Stimulated activated CD8-positive, alpha-beta memory T cell treated with anti-CD3 and anti-CD28 coated beads, Interleukin-15, amount 100 ng/mL, for 24 hours (primary cell): ENCODE data around the gene MEIKIN.
A peak's percentile ranks its signal among the peaks of the same experiment; 100 is the strongest.
"Not testable (repeated sequence)": the region's sequence is repeated elsewhere in the genome, so short reads cannot be mapped to it uniquely, and the experiment has no call there.

Experiments used
- DNase-seq: peaks from one replicate; pipeline ENCODE4 v3.0.0-alpha.2; 2020; ENCODE audit warnings: low read depth

Gene MEIKIN

DNA sequence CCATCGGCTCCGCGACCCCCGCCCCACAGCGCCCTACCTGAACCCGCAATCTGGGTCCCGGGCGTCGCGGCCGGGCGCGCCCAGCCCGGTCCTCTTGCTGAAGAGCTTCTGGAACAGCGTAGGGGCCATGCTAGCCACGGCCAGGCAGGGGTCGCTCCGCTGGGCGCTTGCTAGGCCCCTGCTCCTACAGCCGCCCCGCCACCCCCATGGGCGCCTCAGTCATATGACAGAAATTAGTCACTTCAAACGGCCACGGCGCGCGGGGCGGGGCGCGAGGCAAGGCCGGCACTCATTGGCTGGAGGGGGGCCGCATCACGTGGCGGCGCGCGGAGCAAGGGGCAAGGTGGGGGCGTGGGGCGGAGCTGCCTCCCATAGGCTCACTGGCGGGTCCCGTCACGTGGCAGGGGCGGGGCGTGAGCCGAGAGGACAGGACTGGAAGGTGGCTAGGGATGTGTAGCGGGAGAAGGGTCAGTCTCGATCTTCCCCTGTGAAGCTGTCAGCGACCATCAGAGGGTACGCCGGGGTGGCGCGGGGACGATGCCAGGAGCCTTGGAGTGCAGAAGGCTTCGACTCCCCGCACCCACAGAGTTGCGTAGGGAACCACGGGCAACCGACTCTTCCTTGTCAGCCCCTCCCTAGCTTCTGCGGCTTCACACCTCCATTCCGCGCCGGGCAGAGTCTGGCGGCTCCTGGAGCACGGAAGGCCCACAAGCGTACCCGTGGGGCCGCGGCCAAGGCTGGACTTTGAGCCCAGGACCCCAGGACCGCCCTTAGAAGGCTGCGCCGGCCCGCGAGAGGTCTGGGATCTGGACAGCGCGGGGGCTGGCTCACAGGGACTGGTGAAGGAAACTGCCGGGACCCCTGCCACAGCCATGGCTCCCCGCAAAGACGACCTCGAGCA, 148.4 kb downstream of the MEIKIN start, which contains the start of gene FNIP1:
TSS of gene FNIP1 (minus strand) at position 225 of the 901 bp plus-strand sequence. CDS start at position 129, 96 bp downstream.
- DNase-seq, result peak; percentile 95

- DNase-seq, result peak; percentile 9
Measured at GRCh38 chr5:131795879-131796792, 149.3 kb downstream of the MEIKIN start.

DNA sequence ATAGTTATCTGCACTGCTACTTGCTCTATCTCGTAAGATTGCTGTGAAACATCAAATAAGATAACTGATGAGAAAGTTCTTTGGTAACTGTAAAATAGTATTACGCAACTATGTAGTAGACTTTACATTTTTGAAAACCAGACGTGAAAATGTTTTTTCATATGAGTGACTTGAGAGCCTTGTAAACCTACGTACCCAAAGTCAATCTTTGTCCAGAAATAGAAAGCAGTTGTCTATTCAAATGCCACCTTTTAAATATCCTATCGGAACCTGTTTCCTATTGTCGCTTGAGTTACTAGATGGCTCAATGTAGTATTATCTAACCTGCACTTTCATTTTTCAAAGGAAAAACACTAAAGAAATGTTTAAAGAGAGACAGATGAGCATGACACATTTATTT, 150.2 kb downstream of the MEIKIN start:
- DNase-seq, result no peak

DNA sequence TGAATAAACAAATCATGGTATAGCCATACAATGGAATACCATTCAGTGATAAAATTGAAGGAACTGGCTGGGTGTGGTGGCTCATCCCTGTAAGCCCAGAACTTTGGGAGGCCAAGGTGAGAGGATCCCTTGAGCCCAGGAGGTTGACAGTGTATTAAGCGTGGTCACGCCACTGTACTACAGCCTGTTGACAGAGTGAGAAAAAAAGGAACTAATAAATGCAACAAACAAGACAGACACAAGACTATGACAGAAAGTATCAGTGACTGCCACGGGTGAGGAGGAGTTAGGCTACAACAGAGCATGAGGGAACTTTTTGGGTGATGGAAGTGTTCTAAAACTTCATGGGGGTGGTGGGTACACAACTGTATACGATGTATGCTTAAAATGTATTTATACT, 150.9 kb downstream of the MEIKIN start:
- DNase-seq, result no peak

GRCh38 chr5:131792896-131793295, 152.6 kb downstream of the MEIKIN start:
- no peak for DNase-seq

DNA sequence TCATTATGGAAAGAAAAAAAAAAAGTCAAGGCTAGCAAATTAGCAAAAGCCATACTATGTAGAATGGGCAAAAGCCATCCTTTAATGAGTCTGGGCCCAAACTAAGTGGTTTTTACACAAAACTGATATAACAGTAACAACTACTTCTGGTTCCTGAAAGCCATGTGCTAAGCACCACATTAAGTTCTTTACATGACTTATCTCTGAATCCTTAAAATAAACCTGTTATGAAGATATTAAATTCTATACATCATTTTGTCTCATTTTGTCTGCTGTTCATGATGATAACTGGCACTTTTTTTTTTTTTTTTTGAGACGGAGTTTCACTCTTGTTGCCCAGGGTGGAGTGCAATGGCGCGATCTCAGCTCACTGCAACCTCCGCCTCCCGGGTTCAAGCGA, 153.6 kb downstream of the MEIKIN start:
- DNase-seq, result no peak

GRCh38 chr5:131790550-131790949, 154.9 kb downstream of the MEIKIN start:
- no peak for DNase-seq

DNA sequence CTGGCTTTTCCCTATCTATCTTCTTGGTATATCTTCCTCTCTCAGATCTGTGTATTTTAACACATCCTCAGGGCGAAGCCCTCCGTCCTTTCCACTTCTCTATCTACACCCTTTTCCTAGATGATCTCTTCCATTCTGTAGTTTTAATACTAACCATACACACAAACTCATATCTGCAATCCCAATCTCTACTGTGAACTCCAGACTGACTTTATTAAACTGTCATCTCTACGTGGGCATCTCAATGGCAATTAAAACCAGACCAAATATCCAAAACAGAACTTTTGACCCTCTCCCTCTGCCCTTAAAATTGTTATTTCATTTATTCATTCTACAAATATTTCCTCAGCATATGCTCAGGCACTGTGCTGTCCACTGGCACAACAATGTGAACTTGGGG, 155.7 kb downstream of the MEIKIN start:
- no peak for DNase-seq

- DNase-seq, result no peak
Measured at GRCh38 chr5:131787736-131788135, 157.7 kb downstream of the MEIKIN start.

DNA sequence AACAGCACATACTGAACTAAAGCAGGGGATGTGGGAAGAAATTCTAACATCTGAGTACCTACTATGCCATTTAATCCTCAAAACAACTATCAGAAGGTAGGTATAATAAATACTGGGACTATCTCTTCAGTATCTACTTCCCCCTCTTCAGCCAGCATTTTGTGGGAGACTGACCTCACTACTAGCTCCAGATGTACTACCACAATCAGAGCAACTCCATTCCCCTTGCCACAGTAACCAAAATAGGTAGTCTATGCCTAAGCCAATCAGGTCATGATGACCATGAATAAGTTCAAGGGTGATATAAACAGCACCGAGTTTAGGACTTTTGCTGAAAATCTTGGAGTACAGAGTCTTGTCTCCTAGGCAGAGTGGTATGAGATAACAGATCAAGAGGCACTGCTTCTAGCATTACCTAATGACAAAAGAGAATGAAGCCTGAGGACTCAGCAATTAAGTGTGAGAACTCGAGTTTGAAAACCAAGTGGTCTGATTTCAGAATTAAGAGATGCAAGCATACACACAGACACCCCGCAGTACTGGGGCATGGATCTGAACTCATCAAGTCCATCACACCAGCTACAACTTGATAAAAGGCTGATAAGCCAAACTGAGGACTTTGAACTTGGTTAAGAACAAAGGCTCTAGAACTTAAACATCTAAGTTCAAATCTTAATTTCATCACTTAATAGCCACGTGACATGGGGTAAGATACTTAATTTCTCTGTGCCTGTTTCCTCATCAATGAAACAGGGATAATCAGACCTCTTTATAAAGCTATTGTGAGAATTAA, 158.4 kb downstream of the MEIKIN start:
- DNase-seq, result no peak

DNA sequence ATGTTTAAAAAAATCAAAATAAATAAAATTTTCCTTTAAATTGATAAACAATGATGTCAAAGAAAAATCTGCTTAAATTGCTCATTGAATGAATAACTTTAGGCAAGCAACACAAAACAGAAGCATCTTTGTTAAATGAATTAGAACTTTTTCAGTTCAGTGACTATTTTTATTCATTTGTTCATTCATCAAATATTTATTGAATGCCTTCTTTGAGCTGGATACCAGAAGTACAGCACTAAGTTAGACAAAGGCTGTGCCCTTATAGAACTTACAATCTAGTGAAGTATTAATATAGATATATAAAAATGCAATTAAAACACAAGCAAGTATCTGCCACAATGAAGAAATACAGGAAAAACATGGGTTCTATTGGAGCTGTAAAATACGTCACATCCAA, 159.4 kb downstream of the MEIKIN start:
- no peak for DNase-seq

DNA sequence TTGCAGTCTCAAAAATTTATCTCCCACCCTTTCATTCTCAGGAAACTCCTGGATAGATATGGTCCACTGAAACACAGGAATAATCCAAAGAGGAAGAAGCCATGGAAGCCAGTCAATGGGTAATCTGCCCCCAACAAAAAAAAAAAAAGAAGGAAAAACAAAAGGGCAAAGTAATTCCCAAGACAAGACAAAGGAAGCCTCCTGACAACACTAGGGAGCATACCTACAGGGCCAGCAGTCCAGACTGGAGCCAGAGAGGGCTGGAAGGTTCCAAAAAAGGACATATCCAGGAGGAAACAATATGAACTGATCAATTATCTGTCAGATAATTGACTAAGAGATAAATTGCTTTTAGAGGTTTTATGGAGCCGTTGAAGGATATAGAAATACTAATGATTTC, 161.6 kb downstream of the MEIKIN start:
- DNase-seq, result no peak

DNA sequence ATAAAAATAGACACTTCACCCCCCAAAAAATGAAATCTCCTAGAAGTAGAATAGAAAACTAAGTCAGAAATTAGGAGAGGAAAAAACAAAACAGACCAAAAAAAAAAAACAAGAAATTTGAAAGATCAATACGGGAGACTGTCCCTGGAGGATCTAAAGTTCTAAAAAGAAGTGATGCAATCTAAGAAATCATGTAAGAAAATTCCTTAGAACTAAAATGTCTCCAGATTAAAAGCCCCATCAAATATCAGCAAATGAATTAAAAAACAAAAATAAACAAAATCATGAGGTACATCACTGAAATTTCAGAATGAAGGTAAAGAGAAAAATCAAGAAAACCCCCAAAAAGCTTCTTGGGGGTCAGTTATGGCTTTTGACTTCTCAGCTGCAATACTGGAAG, 162.1 kb downstream of the MEIKIN start:
- DNase-seq, result no peak

DNA sequence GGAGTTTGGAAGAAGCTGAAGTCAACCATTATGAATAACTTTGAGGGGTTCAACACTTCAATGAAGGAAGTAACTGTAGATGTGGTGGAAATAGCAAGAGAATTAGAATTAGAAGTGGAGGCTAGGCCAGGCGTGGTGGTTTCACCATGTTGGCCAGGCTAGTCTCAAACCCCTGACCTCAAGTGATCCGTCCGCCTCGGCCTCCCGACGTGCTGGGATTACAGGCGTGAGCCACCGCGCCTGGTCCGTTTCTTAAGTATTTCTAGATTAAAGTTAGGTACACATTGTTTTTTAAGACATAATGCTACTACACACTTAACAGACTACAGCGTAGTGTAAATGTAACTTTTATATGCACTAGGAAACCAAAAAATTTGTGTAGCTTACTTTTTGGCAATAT, 162.7 kb downstream of the MEIKIN start:
- no peak for DNase-seq

DNA sequence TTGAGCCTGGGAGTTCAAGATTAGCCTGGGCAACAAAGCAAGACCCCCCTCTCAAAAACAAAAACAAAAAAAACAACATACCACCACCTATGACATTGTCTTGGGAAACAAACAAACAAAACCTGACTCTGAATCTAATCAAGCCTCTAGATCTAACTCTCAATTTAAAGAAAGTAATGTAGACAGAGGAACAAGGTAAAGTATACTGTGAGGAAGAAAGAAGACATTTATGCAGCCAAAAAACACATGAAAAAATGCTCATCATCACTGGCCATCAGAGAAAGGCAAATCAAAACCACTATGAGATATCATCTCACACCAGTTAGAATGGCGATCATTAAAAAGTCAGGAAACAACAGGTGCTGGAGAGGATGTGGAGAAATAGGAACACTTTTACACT, 167.3 kb downstream of the MEIKIN start:
- not testable (repeated sequence) for DNase-seq

- no peak for DNase-seq
Measured at GRCh38 chr5:131776450-131776849, 169.0 kb downstream of the MEIKIN start.

DNA sequence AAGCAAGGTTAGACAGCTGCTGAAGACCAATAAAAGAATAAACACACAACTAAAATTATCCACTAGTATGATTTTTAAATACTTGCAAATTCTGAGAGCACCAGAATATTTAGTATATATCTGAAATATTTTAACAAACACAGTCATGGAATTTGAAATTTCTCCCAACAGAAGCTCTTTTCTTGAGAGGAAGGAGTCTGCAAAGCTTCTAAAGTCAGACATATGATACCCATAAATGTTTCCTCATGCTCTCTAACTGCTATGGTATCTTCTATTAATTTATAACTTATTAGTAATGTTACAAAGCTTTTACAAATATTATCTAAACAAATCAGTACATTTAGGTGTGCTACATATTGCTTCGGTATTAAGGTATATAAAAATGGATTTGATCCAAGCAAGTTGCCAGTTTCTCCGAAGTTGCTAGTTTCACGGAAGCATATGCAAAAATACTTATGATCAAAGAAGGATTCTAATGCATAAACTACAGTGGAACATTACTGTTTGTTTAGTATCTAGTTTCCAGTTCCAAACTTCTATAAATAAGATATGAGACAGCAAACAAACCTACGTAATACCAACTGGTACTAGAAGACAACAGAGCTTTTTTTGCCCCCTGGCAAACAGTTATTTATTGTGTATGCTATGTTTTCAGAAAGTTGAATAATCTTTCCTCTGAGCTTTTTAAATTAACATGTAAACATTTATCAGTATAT, 170.7 kb downstream of the MEIKIN start:
- no peak for DNase-seq

GRCh38 chr5:131773805-131774204, 171.7 kb downstream of the MEIKIN start:
- DNase-seq, result no peak

DNA sequence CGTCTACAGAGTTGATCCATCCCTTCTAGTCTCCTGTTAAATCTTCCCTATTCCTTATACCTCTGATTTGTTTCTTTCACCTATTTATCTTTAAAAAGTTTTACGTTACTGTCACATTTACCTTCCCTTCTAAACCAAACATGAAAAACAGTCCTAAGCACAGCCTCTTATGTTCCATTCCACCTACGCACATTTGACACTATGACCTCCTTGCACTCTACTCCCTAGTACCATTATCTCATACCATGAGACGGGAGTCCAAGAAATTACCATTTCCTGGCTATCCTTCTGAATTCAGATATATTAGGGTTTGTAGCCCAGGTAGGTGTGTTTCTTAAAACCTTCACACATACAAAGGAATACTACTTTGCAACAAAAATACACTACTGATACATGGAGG, 173.8 kb downstream of the MEIKIN start:
- DNase-seq, result no peak

GRCh38 chr5:131769961-131770360, 175.5 kb downstream of the MEIKIN start:
- DNase-seq, result no peak

DNA sequence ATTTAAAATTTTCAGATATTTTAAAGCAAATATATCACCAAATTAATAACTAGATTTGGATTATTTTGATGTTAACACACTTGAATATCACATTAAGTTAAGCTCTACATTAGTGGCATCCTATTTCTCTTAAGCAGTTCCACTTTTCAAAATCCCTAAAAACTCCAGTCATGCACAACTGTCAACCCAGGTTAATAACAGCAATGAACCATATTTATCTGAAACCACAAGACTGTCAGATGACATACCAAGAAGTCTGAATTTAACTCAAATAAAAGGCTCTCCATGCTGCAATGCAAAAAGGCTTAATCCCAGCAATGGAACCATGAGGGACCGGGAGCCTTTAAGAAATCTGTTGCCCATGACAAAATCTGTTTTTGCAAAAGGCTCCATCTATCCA, 176.1 kb downstream of the MEIKIN start:
- DNase-seq, result no peak
